Astrocyte (in vitro differentiated cells and primary cell): ENCODE results near the gene HSPB7. TPM values are rescaled to one million over a fixed set of nuclear protein-coding genes. Genes with fewer than 3 reads are reported as not detected.

ENCODE experiments used
- DNase-seq: peaks from one replicate; pipeline ENCODE4 v3.0.0-alpha.2; 2010; ENCODE audit warnings: low read depth
- FAIRE-seq: peaks from 2 replicates; lab custom pipeline; 2011; peaks lifted over from hg19 to GRCh38; lab: Jason Lieb, UNC
- H2AFZ ChIP-seq: 2 replicates; pipeline ENCODE4 v1.6.0; 2012; ENCODE audit warnings: low read depth, low read length, inconsistent platforms
- H3K27ac ChIP-seq: 2 replicates; pipeline ENCODE4 v1.5.1; 2011; ENCODE audit warnings: low read depth, low read length, inconsistent platforms
- H3K27me3 ChIP-seq: 2 replicates; pipeline ENCODE4 v1.6.0; 2011; ENCODE audit warnings: low read length, inconsistent platforms; ENCODE audit not compliant: insufficient read depth
- H3K36me3 ChIP-seq: 2 replicates; pipeline ENCODE4 v1.5.1; 2011; ENCODE audit warnings: low read length, inconsistent platforms; ENCODE audit not compliant: insufficient read depth
- H3K4me1 ChIP-seq: 2 replicates; pipeline ENCODE4 v1.5.1; 2011; ENCODE audit warnings: low read length, inconsistent platforms; ENCODE audit not compliant: insufficient read depth
- H3K4me2 ChIP-seq: 2 replicates; pipeline ENCODE4 v1.6.0; 2012; ENCODE audit warnings: low read length, inconsistent platforms
- H3K4me3 ChIP-seq: 2 replicates; pipeline ENCODE4 v1.5.1; 2011; ENCODE audit warnings: low read depth, mild to moderate bottlenecking, low read length, inconsistent platforms; ENCODE audit not compliant: insufficient read depth
- H3K79me2 ChIP-seq: 2 replicates; pipeline ENCODE4 v1.6.0; 2012; ENCODE audit warnings: mild to moderate bottlenecking, low read length, inconsistent platforms; ENCODE audit not compliant: insufficient read depth
- H3K9ac ChIP-seq: 2 replicates; pipeline ENCODE4 v1.6.0; 2012; ENCODE audit warnings: mild to moderate bottlenecking, low read length, inconsistent platforms
- H3K9me3 ChIP-seq: 2 replicates; pipeline ENCODE4 v1.5.1; 2012; ENCODE audit warnings: low read depth, mild to moderate bottlenecking, low read length, inconsistent platforms; ENCODE audit not compliant: insufficient read depth
- H4K20me1 ChIP-seq: 2 replicates; pipeline ENCODE4 v1.6.0; 2012; ENCODE audit warnings: low read length, inconsistent platforms; ENCODE audit not compliant: insufficient read depth
- H3K27ac Mint-ChIP-seq: one replicate; pipeline ENCODE4 v1.8.0; 2021; ENCODE audit warnings: mild to moderate bottlenecking, mixed read lengths; ENCODE audit not compliant: unreplicated experiment
- H3K27me3 Mint-ChIP-seq: one replicate; pipeline ENCODE4 v1.8.0; 2021; ENCODE audit warnings: low read depth, mixed read lengths; ENCODE audit not compliant: unreplicated experiment
- H3K36me3 Mint-ChIP-seq: one replicate; pipeline ENCODE4 v1.8.0; 2021; ENCODE audit warnings: low read depth, mixed read lengths; ENCODE audit not compliant: unreplicated experiment
- H3K4me1 Mint-ChIP-seq: one replicate; pipeline ENCODE4 v1.8.0; 2021; ENCODE audit warnings: low read depth, mixed read lengths; ENCODE audit not compliant: unreplicated experiment
- H3K4me3 Mint-ChIP-seq: one replicate; pipeline ENCODE4 v1.8.0; 2021; ENCODE audit warnings: mild to moderate bottlenecking, moderate library complexity, mixed read lengths; ENCODE audit not compliant: unreplicated experiment
- H3K9me3 Mint-ChIP-seq: one replicate; pipeline ENCODE4 v1.8.0; 2021; ENCODE audit warnings: mild to moderate bottlenecking, mixed read lengths; ENCODE audit not compliant: unreplicated experiment
- EZH2 ChIP-seq: IDR thresholded peaks from 2 replicates; pipeline ENCODE4 v1.6.1; 2012; ENCODE audit warnings: mild to moderate bottlenecking, low read length, inconsistent platforms; ENCODE audit not compliant: insufficient read depth
- total RNA-seq: library from RNA; stranded (reverse); gene quantifications from 2 replicates; pipeline ENCODE4 v1.2.1, GENCODE V29; 2021
- TF ChIP-seq, protein P1 (sequence below): IDR thresholded peaks from 2 replicates; pipeline ENCODE4 v1.5.1; 2011; ENCODE audit warnings: low read depth, mild to moderate bottlenecking, inconsistent platforms, low read length, moderate library complexity; ENCODE audit not compliant: insufficient read depth

The HSPB7 gene
- total RNA-seq, 1 donor from 2014 or later: 0.45 TPM

- Histone ChIP-seq H3K4me3 (peak overlapping the region; percentile 70), H3K36me3 (peaks cover 12% of the 10 kb centered on the region), H3K4me1 (peaks cover 4% of the 10 kb centered on the region), H3K9me3 (no peaks in the 10 kb centered on the region), H4K20me1 (peaks cover 36% of the 10 kb centered on the region), H3K79me2 (peaks cover 53% of the 10 kb centered on the region), H3K4me2 (peak overlapping the region; percentile 89), H3K9ac (peak overlapping the region; percentile 87), H2AFZ (no peak overlapping the region), H3K27ac (peak overlapping the region; percentile 88), H3K27me3 (no peaks in the 10 kb centered on the region)
- Mint-ChIP-seq H3K36me3 (peaks cover 7% of the 10 kb centered on the region), H3K27ac (peak overlapping the region; percentile 53), H3K4me3 (peak overlapping the region; percentile 94), H3K27me3 (no peaks in the 10 kb centered on the region), H3K9me3 (no peaks in the 10 kb centered on the region), H3K4me1 (no peaks in the 10 kb centered on the region)
- FAIRE-seq: no peak
- no peak for TF ChIP-seq EZH2
- TF ChIP-seq, protein P1, sequence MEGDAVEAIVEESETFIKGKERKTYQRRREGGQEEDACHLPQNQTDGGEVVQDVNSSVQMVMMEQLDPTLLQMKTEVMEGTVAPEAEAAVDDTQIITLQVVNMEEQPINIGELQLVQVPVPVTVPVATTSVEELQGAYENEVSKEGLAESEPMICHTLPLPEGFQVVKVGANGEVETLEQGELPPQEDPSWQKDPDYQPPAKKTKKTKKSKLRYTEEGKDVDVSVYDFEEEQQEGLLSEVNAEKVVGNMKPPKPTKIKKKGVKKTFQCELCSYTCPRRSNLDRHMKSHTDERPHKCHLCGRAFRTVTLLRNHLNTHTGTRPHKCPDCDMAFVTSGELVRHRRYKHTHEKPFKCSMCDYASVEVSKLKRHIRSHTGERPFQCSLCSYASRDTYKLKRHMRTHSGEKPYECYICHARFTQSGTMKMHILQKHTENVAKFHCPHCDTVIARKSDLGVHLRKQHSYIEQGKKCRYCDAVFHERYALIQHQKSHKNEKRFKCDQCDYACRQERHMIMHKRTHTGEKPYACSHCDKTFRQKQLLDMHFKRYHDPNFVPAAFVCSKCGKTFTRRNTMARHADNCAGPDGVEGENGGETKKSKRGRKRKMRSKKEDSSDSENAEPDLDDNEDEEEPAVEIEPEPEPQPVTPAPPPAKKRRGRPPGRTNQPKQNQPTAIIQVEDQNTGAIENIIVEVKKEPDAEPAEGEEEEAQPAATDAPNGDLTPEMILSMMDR: no peak
- DNase-seq: no peak
These were observed 43.0 kb downstream of the HSPB7 start for GRCh38 chr1:15974855-15975254.

GRCh38 chr1:15973772-15974171 is 44.1 kb downstream of the HSPB7 start:
- FAIRE-seq (no peak), DNase-seq (no peak)
- H3K27me3 Mint-ChIP-seq: no peaks in the 10 kb centered on the region
- peaks cover 64% of the 10 kb centered on the region for H3K79me2 ChIP-seq
- H3K27ac Mint-ChIP-seq: no peak overlapping the region
- H3K4me1 Mint-ChIP-seq: no peaks in the 10 kb centered on the region
- no peak overlapping the region for H3K4me3 ChIP-seq
- no peak overlapping the region for H3K27ac ChIP-seq
- no peaks in the 10 kb centered on the region for H3K27me3 ChIP-seq
- H3K36me3 ChIP-seq: peaks cover 15% of the 10 kb centered on the region
- H3K9me3 Mint-ChIP-seq: no peaks in the 10 kb centered on the region
- H3K4me1 ChIP-seq: peaks cover 4% of the 10 kb centered on the region
- TF ChIP-seq, protein P1: no peak
- TF ChIP-seq EZH2: no peak
- H3K4me2 ChIP-seq: no peak overlapping the region
- peaks cover 42% of the 10 kb centered on the region for H4K20me1 ChIP-seq
- H3K36me3 Mint-ChIP-seq: peaks cover 16% of the 10 kb centered on the region
- H3K4me3 Mint-ChIP-seq: no peak overlapping the region
- no peak overlapping the region for H2AFZ ChIP-seq
- no peak overlapping the region for H3K9ac ChIP-seq
- no peaks in the 10 kb centered on the region for H3K9me3 ChIP-seq

DNA sequence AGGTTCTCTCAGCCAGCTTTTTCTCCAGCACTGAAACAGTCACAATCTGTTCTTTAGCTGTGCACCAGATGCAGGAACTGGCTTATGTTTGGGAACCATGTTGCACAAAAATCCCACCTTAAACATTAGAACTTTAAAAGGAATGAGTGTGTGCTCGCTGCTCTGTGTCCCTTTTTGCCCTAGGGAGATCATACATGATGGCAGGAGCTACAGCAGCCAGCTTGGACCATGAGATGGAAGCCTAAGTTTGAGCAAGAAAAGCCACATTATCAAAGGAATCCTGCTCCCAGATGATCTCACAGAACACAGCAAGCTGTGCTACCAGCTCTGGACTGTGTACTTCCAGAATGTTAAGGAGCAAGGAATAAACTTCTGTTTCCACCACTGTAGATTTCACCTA is 45.4 kb downstream of the HSPB7 start:
- no peaks in the 10 kb centered on the region for H3K4me1 Mint-ChIP-seq
- no peak for TF ChIP-seq EZH2
- TF ChIP-seq, protein P1: no peak
- peaks cover 4% of the 10 kb centered on the region for H3K4me1 ChIP-seq
- peaks cover 78% of the 10 kb centered on the region for H3K79me2 ChIP-seq
- H3K4me2 ChIP-seq: no peak overlapping the region
- peaks cover 15% of the 10 kb centered on the region for H3K36me3 ChIP-seq
- H3K9me3 Mint-ChIP-seq: peaks cover 4% of the 10 kb centered on the region
- FAIRE-seq (no peak), DNase-seq (no peak)
- no peak overlapping the region for H3K4me3 Mint-ChIP-seq
- H3K9me3 ChIP-seq: no peaks in the 10 kb centered on the region
- no peak overlapping the region for H3K27ac ChIP-seq
- H3K9ac ChIP-seq: no peak overlapping the region
- no peaks in the 10 kb centered on the region for H3K27me3 ChIP-seq
- H3K4me3 ChIP-seq: no peak overlapping the region
- peaks cover 27% of the 10 kb centered on the region for H3K36me3 Mint-ChIP-seq
- H3K27me3 Mint-ChIP-seq: no peaks in the 10 kb centered on the region
- no peak overlapping the region for H2AFZ ChIP-seq
- no peak overlapping the region for H3K27ac Mint-ChIP-seq
- peaks cover 54% of the 10 kb centered on the region for H4K20me1 ChIP-seq
